SK-N-DZ (cell line): ENCODE results near the gene TMEM182. TPM values are rescaled to one million over a fixed set of nuclear protein-coding genes. Genes with fewer than 3 reads are reported as not detected.

ENCODE experiments used
- DNase-seq: peaks from one replicate; pipeline ENCODE4 v3.0.0-alpha.2; 2015; ENCODE audit warnings: low spot score
- polyA plus RNA-seq, 2 experiments: library from polyadenylated mRNA; depleted of rRNA; stranded (reverse); fragments of >200 nt; gene quantifications; 2 replicates each; pipeline ENCODE4 v1.2.3, GENCODE V29; 2014

TMEM182 gene, protein sequence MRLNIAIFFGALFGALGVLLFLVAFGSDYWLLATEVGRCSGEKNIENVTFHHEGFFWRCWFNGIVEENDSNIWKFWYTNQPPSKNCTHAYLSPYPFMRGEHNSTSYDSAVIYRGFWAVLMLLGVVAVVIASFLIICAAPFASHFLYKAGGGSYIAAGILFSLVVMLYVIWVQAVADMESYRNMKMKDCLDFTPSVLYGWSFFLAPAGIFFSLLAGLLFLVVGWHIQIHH
- polyA plus RNA-seq (2014; cell fraction: cytosol; rRNA removed), result 5.8 and 8.8 TPM in 2 replicates
- 3.5 and 4.0 TPM in 2 replicates for polyA plus RNA-seq (2014; cell fraction: nucleus; rRNA removed)

DNA sequence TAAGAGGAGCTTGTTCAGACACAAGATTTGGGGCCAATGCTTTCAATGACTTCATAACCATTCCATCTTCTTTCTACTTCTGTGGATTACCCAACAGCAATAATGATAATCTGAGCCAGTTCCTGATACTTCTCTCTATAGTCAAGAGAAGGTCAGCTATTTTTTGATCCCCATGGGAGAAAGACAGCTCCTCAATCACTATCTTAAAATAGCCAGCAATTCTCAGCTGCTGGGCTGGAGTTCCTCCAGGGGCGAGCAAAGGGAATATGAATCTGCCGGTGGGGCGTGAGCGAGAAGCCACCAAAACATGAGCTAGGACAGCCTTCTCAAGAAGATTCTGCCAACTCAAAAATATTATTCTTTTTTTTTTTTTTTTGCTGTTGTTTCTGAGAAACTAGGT, at the start of gene TMEM182:
Gene TMEM182, plus strand, starts transcription at position 269 of the 400 bp plus-strand sequence. CDS start 187 bp downstream, outside the sequence.
- no peak for DNase-seq

DNA sequence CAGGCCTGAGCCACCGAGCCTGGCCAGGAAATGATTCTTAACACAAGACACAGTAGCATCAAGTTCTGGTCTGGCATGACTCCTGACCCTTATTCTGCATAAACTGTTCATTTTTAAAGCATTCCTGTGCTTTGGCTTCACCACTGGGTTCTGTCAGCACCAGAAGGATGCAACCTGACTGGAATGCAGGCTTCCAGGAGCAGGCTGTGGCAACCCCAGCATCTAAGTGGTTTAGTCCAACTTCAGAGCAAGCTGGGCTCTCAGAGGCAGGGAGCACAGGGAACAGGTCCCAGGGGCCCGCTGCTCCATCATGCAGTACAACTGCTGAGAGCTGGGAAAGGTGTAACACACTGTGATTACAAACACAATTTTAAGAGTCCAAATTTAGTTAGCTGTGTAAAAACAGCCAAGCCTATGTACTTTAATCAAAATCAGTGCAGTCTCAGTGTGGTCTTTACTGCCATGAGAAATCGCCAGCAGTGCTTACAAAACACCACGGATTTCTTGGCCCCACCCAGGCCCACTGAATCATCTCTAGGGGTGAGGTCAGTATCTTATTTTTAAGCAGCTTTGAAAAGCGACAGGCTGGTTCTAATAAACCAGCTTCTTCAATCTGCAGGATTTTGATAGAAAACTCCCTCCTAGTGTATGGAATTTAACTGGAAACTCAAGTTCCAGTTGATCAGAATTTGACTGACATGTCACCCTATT, 44.4 kb upstream of the TMEM182 start:
- no peak for DNase-seq

DNA sequence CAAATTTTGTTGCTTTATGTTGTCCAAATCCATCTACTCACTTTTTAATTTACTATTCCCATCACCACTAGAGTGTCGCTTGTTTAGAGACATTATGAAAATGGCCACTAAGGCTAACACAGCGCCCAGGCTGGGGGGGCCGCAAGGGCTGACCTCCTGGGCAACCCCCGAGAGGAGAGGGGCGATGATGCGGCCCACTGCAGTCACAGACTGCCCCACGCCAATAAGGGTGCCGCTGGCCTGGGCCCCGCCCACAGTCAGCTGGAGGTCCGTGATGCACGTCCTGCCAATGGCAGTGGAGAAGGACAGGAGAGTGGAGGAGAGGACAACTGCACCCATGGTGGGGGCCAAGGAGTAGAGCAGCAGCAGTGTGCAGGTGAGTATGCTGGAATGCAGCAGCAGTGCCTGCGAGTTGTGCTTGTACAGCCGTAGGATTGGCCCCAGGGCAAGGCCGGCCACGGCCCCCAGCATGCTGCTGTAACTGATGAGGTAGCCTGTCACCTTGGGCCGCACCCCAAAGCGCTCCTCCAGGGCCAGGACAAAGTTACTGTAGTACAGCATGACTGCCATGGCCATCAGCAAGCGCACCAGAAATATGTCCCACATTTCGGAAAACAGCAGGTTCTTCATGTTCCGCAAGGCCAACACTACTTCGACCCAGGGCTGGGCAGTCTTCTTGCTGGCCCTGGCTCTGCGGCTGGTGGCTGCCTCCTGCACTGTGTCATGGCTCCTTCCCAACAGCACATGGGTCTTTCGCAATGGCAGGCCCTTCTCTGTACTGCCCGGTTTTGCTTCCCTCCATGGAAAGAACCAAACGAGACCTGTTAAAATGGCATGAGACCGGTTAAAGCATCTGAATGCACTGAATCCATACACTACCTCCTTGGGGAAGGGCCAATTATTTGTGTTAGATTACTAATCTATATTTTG, 43.2 kb upstream of the TMEM182 start:
- DNase-seq, result no peak

DNA sequence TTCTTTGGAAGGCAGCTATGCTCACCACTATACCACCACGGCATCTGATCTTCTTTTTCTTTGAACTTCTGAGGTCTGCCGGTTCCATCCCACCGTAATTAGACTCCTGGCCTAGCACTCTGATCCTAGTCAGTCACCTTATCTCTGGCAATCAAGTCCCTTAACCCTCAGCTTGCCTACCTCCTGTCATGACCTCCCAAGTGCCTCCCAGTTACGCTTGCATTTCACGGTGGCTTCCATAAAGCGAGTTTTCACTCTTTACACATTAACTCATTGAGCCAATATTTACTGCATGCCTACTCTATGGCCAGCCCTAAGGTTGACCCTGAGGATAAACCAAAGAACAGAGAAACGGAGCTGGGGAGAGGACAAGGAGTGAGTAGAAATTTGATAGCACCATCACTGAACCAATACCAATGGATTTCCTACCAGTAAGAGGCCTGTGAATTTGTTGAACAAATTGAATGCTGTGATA, 37.8 kb upstream of the TMEM182 start:
- no peak for DNase-seq

DNA sequence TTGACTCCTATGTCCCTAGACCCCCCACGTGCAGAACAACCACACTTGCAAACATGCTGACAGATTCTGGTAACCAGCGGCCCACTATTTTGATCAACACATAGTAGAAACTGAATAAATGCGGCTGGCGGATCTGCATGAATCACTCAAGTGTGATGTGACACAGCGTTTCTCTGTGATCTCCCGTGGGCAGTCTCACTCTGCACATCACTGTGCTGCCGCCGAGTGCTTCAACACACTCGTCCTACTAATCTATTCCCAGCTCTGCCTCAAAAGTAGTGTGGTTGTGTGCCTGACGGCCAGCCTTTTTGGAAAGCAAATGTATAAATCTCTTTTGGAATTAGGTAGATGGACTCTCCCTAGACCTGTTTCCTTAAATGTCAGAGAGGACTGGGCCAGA, 37.3 kb upstream of the TMEM182 start:
- DNase-seq, result no peak

DNA sequence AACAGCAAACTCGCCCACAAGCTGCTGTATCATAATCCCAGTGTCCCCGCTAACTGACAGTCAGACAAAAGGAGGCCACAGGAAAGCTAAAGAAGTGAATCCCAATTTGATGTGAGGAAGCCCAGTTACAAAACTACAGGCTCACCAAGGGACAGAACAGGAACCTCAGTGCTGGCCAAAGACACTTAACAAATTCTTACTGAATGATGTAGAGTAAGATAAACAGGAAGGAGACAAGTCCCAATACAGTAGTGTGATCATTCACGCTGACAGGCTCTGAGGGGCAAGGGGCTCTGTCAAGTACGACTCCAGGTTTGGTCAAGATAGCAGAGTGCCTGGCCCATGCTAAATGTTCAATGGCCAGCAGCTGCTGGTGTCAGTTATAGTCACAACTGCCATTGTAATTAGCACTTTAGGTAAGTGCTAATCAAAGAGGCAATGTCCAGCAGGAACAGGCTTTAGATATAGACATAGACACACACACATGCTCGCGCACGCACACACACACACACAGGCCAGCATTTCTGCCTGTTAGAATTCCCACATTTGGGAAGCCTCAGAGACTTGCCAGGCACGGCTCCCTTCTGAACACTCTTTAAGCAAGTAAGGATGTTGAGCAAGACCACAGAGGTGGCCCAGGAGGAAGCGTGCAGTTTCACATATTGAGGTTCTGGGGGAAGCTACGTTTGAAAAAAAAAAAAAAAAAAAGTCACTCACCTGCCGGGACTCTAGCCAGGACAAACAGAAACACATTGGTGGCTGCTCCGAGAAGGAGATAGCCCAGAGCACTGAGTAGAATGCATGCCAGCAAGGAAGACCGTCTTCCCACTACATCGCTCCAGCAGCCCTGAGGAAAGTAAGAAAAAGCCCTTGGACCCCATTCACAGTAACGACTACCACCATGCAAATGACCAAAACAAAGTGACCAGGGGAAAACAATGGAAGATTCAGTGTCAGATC, 35.4 kb upstream of the TMEM182 start:
- DNase-seq, result no peak

DNA sequence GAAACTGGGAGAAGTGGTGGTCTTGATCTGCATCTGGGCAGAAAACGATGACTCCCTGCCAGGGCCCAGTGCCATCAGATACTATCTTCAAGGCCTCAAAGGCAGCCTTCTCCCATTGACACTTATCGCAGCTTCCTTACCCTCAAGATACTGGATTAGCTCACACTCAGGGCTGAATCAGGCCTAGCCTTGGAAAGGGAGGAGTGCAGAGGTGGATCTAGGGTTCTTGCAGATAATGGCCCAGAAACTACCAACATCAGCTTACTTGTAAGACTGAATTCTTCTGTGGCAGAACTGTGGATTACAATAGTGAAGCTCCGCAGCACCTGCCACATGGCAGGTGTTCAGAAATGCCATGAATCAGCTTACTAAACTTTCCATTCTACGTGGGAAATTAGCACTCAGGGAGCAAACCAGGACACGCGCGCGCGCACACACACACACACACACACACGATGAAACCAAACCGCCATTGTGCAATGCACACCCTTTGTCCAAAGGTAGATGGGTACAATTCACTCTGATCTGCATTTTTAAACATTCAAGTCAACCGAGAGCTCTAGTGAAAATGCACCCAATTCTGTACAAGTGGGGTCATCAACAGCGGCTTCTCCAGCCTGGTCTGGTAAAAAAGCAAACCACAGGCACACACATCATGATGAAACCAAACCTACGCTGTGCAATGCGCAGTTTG, 26.3 kb upstream of the TMEM182 start:
- DNase-seq, result peak; percentile 21

DNA sequence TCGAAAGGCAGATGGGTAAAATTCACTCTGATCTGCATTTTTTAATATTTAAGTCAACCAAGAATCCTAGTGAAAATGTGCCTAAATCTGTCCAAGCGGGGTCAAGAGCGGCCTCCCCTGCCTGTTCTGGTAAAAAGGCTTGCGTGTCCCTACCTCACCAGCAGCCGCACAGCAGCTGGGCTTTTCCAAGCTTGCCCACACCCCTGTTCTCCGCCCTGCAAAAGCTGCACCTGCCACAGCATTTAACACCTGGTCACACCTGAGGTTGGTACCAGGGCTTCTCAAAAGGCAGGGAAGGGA, 25.8 kb upstream of the TMEM182 start:
- DNase-seq, result no peak

DNA sequence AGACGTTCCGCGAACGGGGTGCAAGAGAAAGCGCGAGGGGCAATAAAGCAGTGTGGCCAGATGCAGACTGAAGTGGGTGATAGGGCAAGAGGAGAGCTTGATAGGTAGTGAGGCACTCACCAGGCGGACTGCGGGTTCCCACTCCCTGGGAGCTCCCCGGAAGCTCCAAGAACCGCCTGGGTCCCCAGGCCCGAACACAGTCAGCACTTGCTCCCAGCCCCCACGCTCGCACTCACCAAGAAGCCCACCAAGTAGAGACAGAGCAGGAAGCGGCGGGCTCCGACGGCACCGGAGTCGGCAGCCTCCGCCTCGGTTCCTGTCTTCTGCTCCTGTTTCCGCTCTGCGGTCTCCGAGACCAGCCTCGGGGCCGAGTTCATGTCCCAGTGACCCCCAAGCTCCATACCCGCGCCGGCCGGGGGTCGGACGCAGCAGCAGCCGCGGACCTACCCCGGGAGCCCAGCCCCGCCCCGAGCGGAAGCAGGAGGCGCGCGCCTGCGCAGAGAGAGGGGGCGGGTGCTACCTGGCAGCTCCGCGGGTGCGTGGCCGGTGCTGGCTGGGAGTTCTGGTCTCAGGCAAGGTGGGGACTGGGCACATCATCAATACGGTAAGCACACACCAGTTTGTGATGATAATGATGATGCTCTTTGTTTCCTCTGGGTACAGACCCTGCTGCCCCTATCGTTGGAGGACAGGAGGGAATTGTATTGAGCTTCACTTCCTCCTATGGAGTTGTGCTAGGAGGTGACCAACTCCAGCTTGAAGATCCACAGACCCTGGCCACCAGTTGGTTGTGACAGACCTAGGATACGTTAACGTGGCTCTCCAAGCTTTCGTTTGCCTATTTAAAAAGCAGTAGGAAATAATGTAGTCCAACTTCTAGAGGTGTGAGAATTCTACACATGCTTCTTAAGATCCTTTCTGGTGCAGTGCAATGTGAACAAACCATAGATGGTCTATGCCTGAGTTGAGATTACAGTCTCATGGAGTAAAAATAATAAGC, 25.1 kb upstream of the TMEM182 start:
- peak; percentile 76 for DNase-seq

DNA sequence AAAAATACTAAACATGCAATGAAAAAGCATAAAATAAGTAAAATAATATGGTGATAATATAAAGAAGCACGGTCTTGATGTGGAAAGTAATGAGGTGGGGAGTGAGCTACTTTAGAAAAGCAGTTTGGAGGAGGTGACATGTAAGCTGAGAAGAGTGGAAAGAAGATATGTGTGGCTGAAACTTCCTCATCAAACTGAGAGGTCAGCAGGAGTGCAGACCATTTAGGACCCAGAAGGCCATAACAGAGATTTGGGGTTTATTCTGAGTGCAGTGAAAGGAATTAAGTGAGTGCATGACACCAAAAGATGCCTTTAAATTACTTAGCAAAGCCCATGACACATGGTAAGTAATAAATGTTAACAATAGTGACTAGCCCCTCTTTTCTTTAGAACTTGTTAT, 24.4 kb upstream of the TMEM182 start:
- DNase-seq, result no peak

DNA sequence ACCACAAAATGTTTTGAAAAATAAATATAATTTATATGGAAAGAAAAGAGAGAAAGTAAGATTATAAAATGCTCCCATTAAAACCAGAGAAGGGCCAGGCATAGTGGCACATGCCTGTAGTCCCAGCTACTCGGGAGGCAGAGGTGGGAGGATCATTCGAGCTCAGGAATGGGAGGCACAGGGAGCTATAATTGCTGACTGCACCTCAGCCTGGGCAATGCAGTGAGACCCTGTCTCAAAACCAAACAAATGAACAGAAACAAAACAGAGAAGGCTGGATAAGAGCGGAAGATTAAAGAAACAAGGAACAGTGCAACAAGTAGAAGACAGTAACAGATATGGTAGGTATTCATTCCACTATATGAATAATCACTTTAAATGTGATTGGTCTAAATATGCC, 18.6 kb upstream of the TMEM182 start:
- no peak for DNase-seq

DNA sequence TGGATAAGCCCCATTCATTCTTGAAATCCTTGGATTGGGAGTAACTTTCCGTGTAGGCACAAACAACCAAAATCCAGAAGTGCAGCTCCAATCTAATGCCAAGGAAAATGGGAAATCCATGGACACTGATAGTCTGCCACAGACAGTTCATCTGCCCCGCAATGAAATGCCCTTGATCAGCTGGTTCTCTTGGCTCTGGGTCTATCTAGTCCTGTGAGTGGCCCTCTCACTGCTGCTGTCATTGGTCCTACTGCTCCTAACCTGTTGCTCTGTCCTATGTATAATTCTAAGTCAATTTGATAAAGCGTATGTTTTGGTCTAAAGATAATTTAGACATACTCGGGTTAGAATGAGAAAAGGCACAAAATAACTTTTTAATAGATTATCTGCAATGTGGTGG, 13.7 kb upstream of the TMEM182 start:
- DNase-seq, result no peak

DNA sequence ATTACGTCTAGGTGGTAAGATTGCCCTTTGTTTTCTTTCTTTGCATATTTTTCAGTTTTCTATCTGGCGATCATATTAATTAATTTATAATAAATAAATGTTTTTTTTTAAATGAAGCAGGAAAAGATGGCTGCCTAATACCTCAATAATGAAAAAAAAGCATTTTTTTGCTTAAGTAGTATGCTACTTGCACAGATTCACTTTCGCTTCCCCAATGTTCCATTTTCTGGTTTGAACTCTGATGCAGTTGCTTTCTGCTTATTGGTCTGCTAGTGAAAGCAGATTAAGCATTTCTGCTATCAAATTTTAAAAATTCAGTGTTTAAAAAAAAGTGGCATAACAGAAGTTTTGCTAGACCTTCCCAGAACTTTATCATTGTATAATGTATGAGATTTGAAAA, 11.9 kb upstream of the TMEM182 start:
- DNase-seq, result no peak

DNA sequence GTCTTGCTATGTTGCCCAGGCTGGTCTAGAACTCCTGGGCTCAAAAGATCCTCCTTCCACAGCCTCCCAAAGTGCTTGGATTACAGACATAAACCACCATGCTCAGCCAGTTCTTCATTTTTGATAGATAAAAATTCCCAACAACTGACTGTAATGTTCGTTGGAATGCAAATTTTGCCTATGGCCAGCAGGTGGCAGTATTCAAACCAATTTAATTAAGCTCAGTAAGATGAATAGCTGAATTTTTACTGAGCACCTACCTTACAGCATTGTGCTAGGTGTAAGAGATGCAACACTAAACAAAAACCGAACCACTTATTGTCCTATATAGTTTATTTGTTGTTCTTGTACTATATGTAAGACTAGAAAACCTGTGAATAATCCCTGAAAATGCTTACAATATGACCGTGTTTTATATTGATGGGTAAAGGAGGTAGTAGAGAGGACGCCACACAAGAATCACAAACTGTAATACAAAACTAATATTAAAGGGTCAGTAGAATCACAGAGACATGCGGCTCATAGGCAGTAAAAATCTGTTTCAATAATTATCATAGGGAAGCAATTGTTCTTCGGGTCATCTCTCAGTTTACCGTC, 8.2 kb upstream of the TMEM182 start:
- DNase-seq, result peak; percentile 61

DNA sequence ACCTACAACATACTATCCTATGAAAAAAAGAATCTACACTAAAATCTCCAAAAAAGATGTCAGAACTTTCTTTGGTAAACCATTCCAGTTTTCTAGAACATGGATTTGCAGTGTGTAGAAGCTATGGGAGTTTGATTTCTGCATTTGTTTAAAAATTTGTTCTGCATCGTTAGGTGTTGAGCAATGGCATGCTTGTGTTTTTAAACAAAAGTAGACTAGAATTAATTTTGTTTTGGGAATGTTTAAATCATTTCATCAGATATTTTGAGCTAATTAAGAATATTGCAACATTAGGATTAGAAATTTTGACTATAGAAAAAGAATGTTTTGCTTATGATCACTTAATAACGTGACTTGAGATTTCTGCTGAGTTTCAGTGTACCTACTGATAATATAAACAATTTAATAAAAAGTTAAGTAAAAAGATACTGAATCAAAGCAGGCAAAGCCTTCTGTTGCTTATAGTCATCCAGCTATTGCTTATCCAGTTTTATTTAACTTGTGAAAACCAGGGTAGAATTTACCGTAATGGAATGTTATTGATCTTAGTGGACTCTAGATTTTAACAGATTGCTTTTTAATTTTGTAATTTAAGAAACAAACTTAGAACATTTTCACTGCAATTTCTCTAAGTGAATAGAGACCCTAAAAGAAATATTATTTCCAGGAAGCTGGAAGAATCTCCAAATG, 7.2 kb upstream of the TMEM182 start:
- DNase-seq, result no peak

DNA sequence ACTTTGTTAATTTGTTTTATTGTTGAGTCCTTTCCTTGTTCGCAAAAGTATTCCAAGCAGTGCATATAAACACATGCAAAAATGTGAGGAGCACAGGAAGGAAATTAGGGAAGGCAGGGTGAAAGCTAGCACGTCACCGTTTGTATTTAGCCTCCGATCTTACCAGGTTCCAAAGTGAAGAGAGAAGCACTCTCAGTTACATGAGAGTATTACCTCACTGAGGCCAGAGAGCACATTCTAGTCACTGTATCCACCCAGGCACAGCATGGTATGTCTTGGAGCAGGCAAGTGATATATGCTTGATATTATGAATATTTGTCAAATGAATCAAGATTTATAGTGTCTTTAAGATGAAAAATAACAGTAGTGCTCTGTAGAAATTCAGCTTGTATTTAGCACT, 6.5 kb upstream of the TMEM182 start:
- DNase-seq, result no peak

DNA sequence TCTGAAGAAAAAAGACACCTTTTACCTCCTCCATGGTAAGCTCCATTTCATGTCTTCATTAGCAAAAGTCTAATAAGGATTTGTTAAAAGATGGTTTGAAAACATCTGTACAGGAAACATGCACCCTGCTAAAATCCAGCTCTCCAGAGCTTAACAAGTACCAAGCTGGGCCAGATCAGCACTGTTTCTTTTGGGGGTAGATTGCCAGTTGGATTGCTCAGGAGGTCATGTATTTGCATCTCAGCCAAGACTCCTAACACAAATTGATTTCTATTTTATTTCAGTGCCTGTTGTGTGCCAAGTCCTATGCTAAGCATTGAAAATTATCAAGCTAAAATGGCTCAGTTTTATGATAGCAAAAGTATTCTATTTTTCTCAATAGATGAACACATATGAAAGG, 3.4 kb upstream of the TMEM182 start:
- DNase-seq, result no peak

DNA sequence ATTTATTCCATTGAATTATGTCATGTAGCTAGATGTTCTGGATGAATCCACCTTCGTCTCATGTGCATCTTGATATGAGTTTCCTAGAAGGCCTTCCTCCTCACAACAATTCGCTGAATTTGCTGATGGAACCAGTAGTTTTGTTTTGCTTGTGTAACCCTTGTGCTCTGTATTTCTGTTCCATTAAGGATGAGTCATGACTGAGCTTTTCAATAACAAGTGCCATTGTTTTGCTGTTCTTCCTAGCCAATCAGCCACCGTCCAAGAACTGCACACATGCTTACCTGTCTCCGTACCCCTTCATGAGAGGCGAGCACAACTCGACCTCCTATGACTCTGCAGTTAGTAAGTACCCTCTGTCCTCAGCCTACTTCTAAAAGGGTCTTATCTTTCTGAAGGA, 2.3 kb downstream of the TMEM182 start:
- no peak for DNase-seq
